ENCODE data around the gene TGFBR3.

The TGFBR3 gene

DNA sequence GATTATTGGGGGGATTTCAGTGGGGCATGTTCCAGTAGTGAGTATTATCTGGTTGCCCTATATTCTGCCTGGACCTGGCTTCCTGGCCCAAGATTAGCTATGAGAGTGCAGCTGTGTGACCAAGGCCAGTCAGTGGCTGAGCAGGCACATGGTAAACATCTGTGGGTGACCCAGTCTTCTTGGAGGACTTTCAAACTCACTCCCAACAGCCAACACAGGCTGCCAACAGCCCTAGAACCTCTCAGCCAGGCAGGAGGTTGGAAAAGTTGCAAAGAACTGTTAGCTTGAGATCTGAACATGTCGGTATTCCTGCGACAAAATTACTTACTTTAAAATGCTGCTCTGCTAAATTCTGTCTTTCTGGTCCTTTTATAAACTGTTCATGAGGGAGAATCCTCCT lies 192.4 kb downstream of the TGFBR3 start:
- Histone ChIP-seq H3K27me3 (no peaks in the 10 kb centered on the region), H3K27ac (no peak overlapping the region), H3K4me3 (ENCODE audit: low read depth in 1 of 2, low read length in 1 of 2) (no peak overlapping the region), H3K4me1 (ENCODE audit: control insufficient read depth in 1 of 2, insufficient read depth in 1 of 2, low read depth in 1 of 2, low read length in 1 of 2) (peaks cover 6 to 9% of the 10 kb centered on the region in 2 experiments), H3K9me3 (no peaks in the 10 kb centered on the region), H3K36me3 (no peaks in the 10 kb centered on the region)
- TF ChIP-seq, protein P1, sequence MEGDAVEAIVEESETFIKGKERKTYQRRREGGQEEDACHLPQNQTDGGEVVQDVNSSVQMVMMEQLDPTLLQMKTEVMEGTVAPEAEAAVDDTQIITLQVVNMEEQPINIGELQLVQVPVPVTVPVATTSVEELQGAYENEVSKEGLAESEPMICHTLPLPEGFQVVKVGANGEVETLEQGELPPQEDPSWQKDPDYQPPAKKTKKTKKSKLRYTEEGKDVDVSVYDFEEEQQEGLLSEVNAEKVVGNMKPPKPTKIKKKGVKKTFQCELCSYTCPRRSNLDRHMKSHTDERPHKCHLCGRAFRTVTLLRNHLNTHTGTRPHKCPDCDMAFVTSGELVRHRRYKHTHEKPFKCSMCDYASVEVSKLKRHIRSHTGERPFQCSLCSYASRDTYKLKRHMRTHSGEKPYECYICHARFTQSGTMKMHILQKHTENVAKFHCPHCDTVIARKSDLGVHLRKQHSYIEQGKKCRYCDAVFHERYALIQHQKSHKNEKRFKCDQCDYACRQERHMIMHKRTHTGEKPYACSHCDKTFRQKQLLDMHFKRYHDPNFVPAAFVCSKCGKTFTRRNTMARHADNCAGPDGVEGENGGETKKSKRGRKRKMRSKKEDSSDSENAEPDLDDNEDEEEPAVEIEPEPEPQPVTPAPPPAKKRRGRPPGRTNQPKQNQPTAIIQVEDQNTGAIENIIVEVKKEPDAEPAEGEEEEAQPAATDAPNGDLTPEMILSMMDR (IDR thresholded peaks at IDR 0.05) = no peak

DNA sequence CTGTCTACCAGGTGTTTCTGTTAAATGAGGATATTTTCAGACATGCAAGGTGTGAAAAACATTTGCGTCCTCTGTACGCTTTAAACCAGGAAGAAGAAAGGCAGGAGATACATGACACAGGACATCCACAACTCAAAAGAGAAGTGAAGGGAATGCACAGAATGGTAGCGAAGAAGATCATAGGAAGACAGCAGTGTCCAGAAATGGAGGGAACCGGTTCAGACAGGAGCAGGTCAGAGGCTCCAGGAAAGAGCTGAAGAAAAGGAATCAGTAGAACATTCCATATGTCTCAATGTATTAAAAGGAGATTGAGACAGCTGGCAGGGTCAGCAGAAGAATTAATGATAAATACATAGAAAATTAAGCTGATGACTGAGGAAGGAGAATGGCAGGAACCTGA lies 194.4 kb downstream of the TGFBR3 start:
- H3K27me3 ChIP-seq = no peaks in the 10 kb centered on the region
- no peaks in the 10 kb centered on the region for H3K4me1 ChIP-seq (ENCODE audit: control insufficient read depth in 1 of 2, insufficient read depth in 1 of 2, low read depth in 1 of 2, low read length in 1 of 2)
- TF ChIP-seq, protein P1 (IDR thresholded peaks at IDR 0.05) = no peak
- no peak overlapping the region for H3K4me3 ChIP-seq (ENCODE audit: low read depth in 1 of 2, low read length in 1 of 2)
- no peak overlapping the region for H3K27ac ChIP-seq
- no peaks in the 10 kb centered on the region for H3K36me3 ChIP-seq
- no peaks in the 10 kb centered on the region for H3K9me3 ChIP-seq

DNA sequence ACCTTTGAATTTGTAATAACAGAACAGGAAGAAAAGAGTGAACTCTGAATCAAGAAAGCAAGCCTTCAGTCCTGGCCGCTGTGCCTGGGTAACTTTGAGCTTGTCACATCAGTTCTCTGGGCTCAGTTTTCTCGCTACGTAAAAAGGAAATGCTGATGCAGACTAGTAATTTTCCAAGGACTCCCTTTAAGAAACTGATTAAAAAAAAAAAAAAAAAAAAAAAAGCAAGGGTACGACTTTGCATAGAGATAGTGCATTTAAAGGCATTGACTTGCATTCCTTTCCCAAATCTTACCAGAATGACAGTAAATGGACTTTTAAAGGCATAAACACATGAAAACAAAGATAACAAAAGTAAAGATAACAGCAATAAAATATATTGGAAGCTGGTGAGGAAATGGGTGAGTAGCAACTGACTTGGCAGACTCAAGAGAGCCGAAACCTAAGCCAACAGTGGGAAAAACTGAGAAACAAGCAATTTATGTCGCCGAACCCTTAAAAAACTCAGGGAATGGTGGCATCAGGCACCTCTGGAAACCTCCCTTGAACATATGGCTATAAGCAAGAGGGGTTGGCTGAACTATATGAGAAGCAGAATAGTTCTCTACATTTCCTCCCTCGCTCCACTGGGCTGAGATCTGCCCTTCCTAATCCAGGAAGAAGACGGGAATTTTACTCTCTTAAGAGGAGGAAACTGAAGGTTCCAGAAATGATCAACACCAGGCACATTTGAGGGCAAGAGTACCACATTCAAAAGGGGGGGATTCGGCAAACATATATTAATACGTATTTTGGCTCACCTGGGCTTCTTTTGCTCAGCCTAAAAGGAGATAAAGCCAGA lies 196.1 kb downstream of the TGFBR3 start:
- H3K36me3 ChIP-seq = no peaks in the 10 kb centered on the region
- no peaks in the 10 kb centered on the region for H3K27me3 ChIP-seq
- TF ChIP-seq, protein P1 (IDR thresholded peaks at IDR 0.05) = no peak
- no peaks in the 10 kb centered on the region for H3K9me3 ChIP-seq
- H3K4me1 ChIP-seq (ENCODE audit: control insufficient read depth in 1 of 2, insufficient read depth in 1 of 2, low read depth in 1 of 2, low read length in 1 of 2) = no peaks in the 10 kb centered on the region
- no peak overlapping the region for H3K27ac ChIP-seq
- no peak overlapping the region for H3K4me3 ChIP-seq (ENCODE audit: low read depth in 1 of 2, low read length in 1 of 2)

DNA sequence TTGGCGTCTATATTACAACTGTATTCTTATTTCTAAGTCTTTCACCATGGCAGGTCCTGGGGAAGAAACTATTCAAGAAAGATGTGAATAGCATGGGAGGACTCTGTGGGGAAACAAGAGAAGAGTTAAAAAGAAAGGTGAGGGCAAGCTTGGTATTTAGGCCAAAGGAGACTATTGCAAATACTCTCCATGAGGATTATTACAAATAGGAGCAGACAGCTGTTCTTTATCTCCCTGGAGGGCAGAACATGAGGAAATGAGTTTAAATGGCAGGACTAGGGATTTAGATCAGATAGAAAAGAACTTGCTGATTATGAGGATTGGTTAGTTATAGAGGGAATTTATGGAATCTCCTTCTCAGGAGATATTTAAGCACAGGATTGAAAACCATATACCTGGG lies 198.5 kb downstream of the TGFBR3 start:
- Histone ChIP-seq H3K4me1 (ENCODE audit: control insufficient read depth in 1 of 2, insufficient read depth in 1 of 2, low read depth in 1 of 2, low read length in 1 of 2) (no peaks in the 10 kb centered on the region), H3K27ac (no peak overlapping the region), H3K4me3 (ENCODE audit: low read depth in 1 of 2, low read length in 1 of 2) (no peak overlapping the region)

DNA sequence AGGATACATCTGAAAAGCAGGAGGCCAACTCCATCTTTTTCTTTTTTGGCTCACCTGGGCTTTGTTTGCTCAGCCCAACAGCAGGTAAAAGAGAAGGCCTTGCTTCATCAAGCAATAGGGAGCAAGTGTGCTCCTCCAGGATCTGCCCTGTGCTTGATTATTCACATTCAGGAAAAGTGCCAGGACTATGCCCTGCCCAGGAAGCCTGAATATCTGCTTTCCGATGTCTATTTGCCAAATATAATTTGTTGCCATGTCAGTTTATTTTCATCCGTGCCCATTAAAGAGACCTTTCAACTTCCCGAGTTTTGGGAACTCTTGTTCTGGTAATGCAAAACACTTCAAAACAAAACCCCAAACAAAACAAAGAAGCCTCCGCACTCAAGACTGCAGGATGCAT lies 200.0 kb downstream of the TGFBR3 start:
- no peaks in the 10 kb centered on the region for H3K4me1 ChIP-seq (ENCODE audit: control insufficient read depth in 1 of 2, insufficient read depth in 1 of 2, low read depth in 1 of 2, low read length in 1 of 2)
- TF ChIP-seq, protein P1 (IDR thresholded peaks at IDR 0.05) = no peak
- H3K9me3 ChIP-seq = no peaks in the 10 kb centered on the region
- H3K27me3 ChIP-seq = no peaks in the 10 kb centered on the region
- no peak overlapping the region for H3K4me3 ChIP-seq (ENCODE audit: low read depth in 1 of 2, low read length in 1 of 2)
- H3K36me3 ChIP-seq = no peaks in the 10 kb centered on the region
- no peak overlapping the region for H3K27ac ChIP-seq

More for the DNA sequence above, 198.5 kb downstream of the TGFBR3 start:
- H3K9me3 ChIP-seq = no peaks in the 10 kb centered on the region
- no peaks in the 10 kb centered on the region for H3K27me3 ChIP-seq
- no peaks in the 10 kb centered on the region for H3K36me3 ChIP-seq
- TF ChIP-seq, protein P1 (IDR thresholded peaks at IDR 0.05) = no peak
